ENCODE data around the gene CCN5.

DNA sequence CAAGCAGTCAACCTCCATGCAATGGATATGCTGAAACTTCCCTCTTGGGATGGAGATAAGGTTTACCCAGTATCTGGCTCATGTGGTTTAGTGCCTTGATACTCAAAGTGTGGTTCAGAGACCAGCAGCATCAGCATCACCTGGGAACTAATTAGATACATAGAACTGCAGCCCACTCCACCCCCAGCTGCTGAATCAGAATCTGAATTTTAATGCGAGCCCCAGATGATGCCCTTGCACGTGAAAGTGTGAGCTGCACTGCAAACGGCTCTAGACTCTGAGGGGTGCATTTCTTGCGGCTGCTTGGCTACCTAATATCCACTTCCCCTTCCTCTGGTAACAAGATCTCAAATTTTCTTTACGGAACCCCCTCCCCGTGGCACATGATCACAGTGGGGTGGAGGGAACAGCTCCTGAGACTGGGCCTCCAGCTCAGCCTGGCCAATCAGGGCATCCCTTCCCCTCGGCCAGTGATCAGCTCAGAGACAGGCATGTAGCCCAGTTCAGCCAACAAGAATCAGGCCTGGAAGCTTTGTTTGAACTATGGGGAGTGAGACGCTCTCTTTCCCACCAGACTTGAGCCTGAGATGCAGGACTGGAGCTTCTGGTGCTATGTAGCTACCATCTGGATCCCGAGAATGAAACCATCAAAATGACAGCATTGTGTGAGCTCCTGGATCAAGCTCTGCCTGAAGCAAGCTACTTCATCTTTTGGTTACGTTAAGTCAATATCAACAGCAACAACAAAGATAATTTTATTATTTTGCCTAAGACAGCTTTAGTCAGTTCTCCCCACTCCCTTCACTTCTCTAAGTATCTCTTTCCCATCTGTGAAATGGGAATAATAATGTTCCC lies 43.3 kb downstream of the CCN5 start:
- TF ChIP-seq SP1 (IDR thresholded peaks at IDR 0.05; ENCODE audit: low read depth, low read length), result no peak
- TF ChIP-seq GABPA (IDR thresholded peaks at IDR 0.05; ENCODE audit: borderline replicate concordance, insufficient read depth, low read length), result no peak
- TF ChIP-seq POLR2A (IDR thresholded peaks at IDR 0.05; ENCODE audit: control extremely low read depth in 1 of 2, low read depth in 2 of 2, low read length in 2 of 2), result no peak
- TF ChIP-seq BRCA1 (IDR thresholded peaks at IDR 0.05; ENCODE audit: low read depth, low read length), result no peak
- TF ChIP-seq, protein P1, sequence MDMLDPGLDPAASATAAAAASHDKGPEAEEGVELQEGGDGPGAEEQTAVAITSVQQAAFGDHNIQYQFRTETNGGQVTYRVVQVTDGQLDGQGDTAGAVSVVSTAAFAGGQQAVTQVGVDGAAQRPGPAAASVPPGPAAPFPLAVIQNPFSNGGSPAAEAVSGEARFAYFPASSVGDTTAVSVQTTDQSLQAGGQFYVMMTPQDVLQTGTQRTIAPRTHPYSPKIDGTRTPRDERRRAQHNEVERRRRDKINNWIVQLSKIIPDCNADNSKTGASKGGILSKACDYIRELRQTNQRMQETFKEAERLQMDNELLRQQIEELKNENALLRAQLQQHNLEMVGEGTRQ (IDR thresholded peaks at IDR 0.05; ENCODE audit: low read length), result no peak
- TF ChIP-seq POLR2AphosphoS5 (IDR thresholded peaks at IDR 0.05; ENCODE audit: low read depth, low read length), result no peak
- no peak for TF ChIP-seq RNF2 (IDR thresholded peaks at IDR 0.05; ENCODE audit: borderline replicate concordance, low read depth, low read length, missing control alignments, poor library complexity, severe bottlenecking)
- no peak for TF ChIP-seq CREB1 (IDR thresholded peaks at IDR 0.05)
- TF ChIP-seq, protein P2, sequence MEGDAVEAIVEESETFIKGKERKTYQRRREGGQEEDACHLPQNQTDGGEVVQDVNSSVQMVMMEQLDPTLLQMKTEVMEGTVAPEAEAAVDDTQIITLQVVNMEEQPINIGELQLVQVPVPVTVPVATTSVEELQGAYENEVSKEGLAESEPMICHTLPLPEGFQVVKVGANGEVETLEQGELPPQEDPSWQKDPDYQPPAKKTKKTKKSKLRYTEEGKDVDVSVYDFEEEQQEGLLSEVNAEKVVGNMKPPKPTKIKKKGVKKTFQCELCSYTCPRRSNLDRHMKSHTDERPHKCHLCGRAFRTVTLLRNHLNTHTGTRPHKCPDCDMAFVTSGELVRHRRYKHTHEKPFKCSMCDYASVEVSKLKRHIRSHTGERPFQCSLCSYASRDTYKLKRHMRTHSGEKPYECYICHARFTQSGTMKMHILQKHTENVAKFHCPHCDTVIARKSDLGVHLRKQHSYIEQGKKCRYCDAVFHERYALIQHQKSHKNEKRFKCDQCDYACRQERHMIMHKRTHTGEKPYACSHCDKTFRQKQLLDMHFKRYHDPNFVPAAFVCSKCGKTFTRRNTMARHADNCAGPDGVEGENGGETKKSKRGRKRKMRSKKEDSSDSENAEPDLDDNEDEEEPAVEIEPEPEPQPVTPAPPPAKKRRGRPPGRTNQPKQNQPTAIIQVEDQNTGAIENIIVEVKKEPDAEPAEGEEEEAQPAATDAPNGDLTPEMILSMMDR (IDR thresholded peaks at IDR 0.05; ENCODE audit: control extremely low read depth in 1 of 3, insufficient read depth in 1 of 3, low read depth in 1 of 3, low read length in 3 of 3), result no peak
- TF ChIP-seq EZH2 (IDR thresholded peaks at IDR 0.05; ENCODE audit: low read depth, low read length, severe bottlenecking), result no peak

Measured in H1 (cell line).